ENCODE results near the gene ZHX3.

GRCh38 chr20:41180599-41181333 is 136.8 kb downstream of the ZHX3 start:
- TF ChIP-seq CTCF (conservative IDR thresholded peaks at IDR 0.05) (no peak), EZH2 (IDR thresholded peaks at IDR 0.05; ENCODE audit: low read depth) (no peak)

Measured in PC-9 (cell line).